Liver (tissue), 9 donors: ENCODE measurements around the gene C10orf67. TPM values are rescaled to one million over a fixed set of nuclear protein-coding genes. Genes with fewer than 3 reads are reported as not detected.
A peak's percentile ranks its signal among the peaks of the same experiment; 100 is the strongest.

Experiments
- DNase-seq: peaks from one replicate; pipeline ENCODE4 v3.0.0-alpha.2; 2017; ENCODE audit warnings: low spot score
- H3K27ac ChIP-seq, 2 donors: one replicate each; pipeline ENCODE4 v1.7.0; 2013; ENCODE audit warnings: inconsistent platforms in 2 of 2, low read length in 2 of 2, control low read depth in 1 of 2, low read depth in 1 of 2, mild to moderate bottlenecking in 1 of 2
- H3K27me3 ChIP-seq, 4 donors: one replicate each; pipeline versions ENCODE4 v1.6.1 to v1.7.0; 2013; ENCODE audit warnings: low read length in 3 of 4, inconsistent platforms in 1 of 4, mild to moderate bottlenecking in 1 of 4, moderate library complexity in 1 of 4; ENCODE audit not compliant: control insufficient read depth in 4 of 4, insufficient read depth in 4 of 4
- H3K36me3 ChIP-seq, 4 donors: one replicate each; pipeline versions ENCODE4 v1.6.1 to v1.7.0; 2013; ENCODE audit warnings: low read length in 3 of 4, mild to moderate bottlenecking in 3 of 4, low read depth in 1 of 4, moderate library complexity in 1 of 4; ENCODE audit not compliant: control insufficient read depth in 4 of 4, insufficient read depth in 3 of 4
- H3K4me1 ChIP-seq, 4 donors: one replicate each; pipeline versions ENCODE4 v1.6.1 to v1.7.0; 2013; ENCODE audit warnings: low read length in 3 of 4, mild to moderate bottlenecking in 3 of 4, moderate library complexity in 1 of 4; ENCODE audit not compliant: control insufficient read depth in 4 of 4, insufficient read depth in 4 of 4
- H3K4me3 ChIP-seq, 3 donors: one replicate each; pipeline versions ENCODE4 v1.6.1 to v1.7.0; 2013; ENCODE audit warnings: low read length in 3 of 3, control low read depth in 1 of 3, low read depth in 1 of 3, mild to moderate bottlenecking in 1 of 3
- H3K9ac ChIP-seq, 2 donors: one replicate each; pipeline ENCODE4 v1.7.0; 2013; ENCODE audit warnings: low read length in 2 of 2, mild to moderate bottlenecking in 2 of 2, moderate library complexity in 2 of 2, control low read depth in 1 of 2, low read depth in 1 of 2
- H3K9me3 ChIP-seq, 4 donors: one replicate each; pipeline versions ENCODE4 v1.6.1 to v1.7.0; 2013; ENCODE audit warnings: low read length in 3 of 4; ENCODE audit not compliant: control insufficient read depth in 4 of 4
- EGR1 ChIP-seq, 2 donors: IDR thresholded peaks; 2 replicates each; pipeline ENCODE4 v1.6.1; 2016 to 2018; ENCODE audit warnings: antibody characterized with exemption in 2 of 2, low read depth in 2 of 2
- FOXA1 ChIP-seq: IDR thresholded peaks from 2 replicates; pipeline ENCODE4 v1.6.1; 2016; ENCODE audit warnings: antibody characterized with exemption
- FOXA2 ChIP-seq: IDR thresholded peaks from 2 replicates; pipeline ENCODE4 v1.6.1; 2016; ENCODE audit warnings: antibody characterized with exemption
- GABPA ChIP-seq, 2 donors: IDR thresholded peaks in 1 of 2; conservative IDR thresholded peaks in 1 of 2; 2 replicates each; pipeline ENCODE4 v1.6.1; 2016; ENCODE audit warnings: antibody characterized with exemption in 2 of 2, mild to moderate bottlenecking in 1 of 2, moderate library complexity in 1 of 2
- HNF4A ChIP-seq, 2 donors: conservative IDR thresholded peaks; 2 replicates each; pipeline ENCODE4 v1.6.1; 2016; ENCODE audit warnings: antibody characterized with exemption in 2 of 2, mild to moderate bottlenecking in 2 of 2
- HNF4G ChIP-seq: IDR thresholded peaks from 2 replicates; pipeline ENCODE4 v1.6.1; 2016; ENCODE audit warnings: antibody characterized with exemption
- JUND ChIP-seq, 2 donors: IDR thresholded peaks; 2 replicates each; pipeline ENCODE4 v1.6.1; 2016; ENCODE audit warnings: antibody characterized with exemption in 2 of 2
- NR2F2 ChIP-seq: IDR thresholded peaks from 2 replicates; pipeline ENCODE4 v1.6.1; 2016; ENCODE audit warnings: antibody characterized with exemption
- RAD21 ChIP-seq, 2 donors: IDR thresholded peaks; 2 replicates each; pipeline ENCODE4 v1.6.1; 2016; ENCODE audit warnings: antibody characterized with exemption in 2 of 2, mild to moderate bottlenecking in 2 of 2
- REST ChIP-seq: IDR thresholded peaks from 2 replicates; pipeline ENCODE4 v1.6.1; 2016; ENCODE audit warnings: antibody characterized with exemption, mild to moderate bottlenecking
- RXRA ChIP-seq, 2 donors: IDR thresholded peaks; 2 replicates each; pipeline ENCODE4 v1.6.1; 2017 to 2018; ENCODE audit warnings: antibody characterized with exemption in 2 of 2, mild to moderate bottlenecking in 1 of 2
- SP1 ChIP-seq: IDR thresholded peaks from 2 replicates; pipeline ENCODE4 v1.6.1; 2018; ENCODE audit warnings: antibody characterized with exemption, mild to moderate bottlenecking
- TAF1 ChIP-seq: conservative IDR thresholded peaks from 2 replicates; pipeline ENCODE4 v1.6.1; 2016; ENCODE audit warnings: antibody characterized with exemption, mild to moderate bottlenecking
- YY1 ChIP-seq: IDR thresholded peaks from 2 replicates; pipeline ENCODE4 v1.6.1; 2016; ENCODE audit warnings: antibody characterized with exemption, mild to moderate bottlenecking
- ZBTB33 ChIP-seq: IDR thresholded peaks from 2 replicates; pipeline ENCODE4 v1.6.1; 2016; ENCODE audit warnings: antibody characterized with exemption
- WGBS: extraction: QIAGEN DNeasy Blood & Tissue Kit; methylation state at CpG from one replicate; pipeline ENCODE4 v1.1.7; 2013; 5-methylcytosine and 5-hydroxymethylcytosine counted together
- polyA plus RNA-seq, 2 donors: library from polyadenylated mRNA; stranded (reverse) in 1 of 2; unstranded in 1 of 2; fragments of 200-250 nt in 1 of 2; fragments of >200 nt in 1 of 2; fragmentation: Nextera tagmentation in 1 of 2; extraction: Ambion mirVana in 1 of 2; gene quantifications; one replicate each; pipeline versions ENCODE4 v1.2.1 to v1.2.3, GENCODE V29; 2013 to 2015
- total RNA-seq, 2 donors: library from RNA; depleted of rRNA; stranded (reverse); fragments of >200 nt; gene quantifications; one replicate each; pipeline ENCODE4 v1.2.3, GENCODE V29; 2014
- TF ChIP-seq, protein P1 (sequence below): fragments of 150-350 bp; IDR thresholded peaks from 2 replicates; pipeline ENCODE4 v1.5.1; 2017; ENCODE audit warnings: improper control_type of control experiment, low read depth, low read length; ENCODE audit not compliant: missing input control
- TF ChIP-seq, protein P2 (sequence below): IDR thresholded peaks from 2 replicates; pipeline ENCODE4 v1.6.1; 2016; ENCODE audit warnings: antibody characterized with exemption
- TF ChIP-seq, protein P3 (sequence below): IDR thresholded peaks from 2 replicates; pipeline ENCODE4 v1.6.1; 2016; ENCODE audit warnings: antibody characterized with exemption
- donor health status: healthy.
- donor health status: healthy.
- donor health status: healthy.
- donor health status: healthy.
- donor health status: healthy.

Gene C10orf67
- total and polyA plus RNA-seq, 4 donors, result 0.02 TPM; not detected in 3

- Histone ChIP-seq H3K4me1 (no peaks in the 10 kb centered on the region), H3K36me3 (no peaks in the 10 kb centered on the region), H3K27me3 (no peaks in the 10 kb centered on the region), H3K4me3 (no peak overlapping the region), H3K27ac (no peak overlapping the region), H3K9ac (no peak overlapping the region), H3K9me3 (no peaks in the 10 kb centered on the region)
- TF ChIP-seq, protein P1, sequence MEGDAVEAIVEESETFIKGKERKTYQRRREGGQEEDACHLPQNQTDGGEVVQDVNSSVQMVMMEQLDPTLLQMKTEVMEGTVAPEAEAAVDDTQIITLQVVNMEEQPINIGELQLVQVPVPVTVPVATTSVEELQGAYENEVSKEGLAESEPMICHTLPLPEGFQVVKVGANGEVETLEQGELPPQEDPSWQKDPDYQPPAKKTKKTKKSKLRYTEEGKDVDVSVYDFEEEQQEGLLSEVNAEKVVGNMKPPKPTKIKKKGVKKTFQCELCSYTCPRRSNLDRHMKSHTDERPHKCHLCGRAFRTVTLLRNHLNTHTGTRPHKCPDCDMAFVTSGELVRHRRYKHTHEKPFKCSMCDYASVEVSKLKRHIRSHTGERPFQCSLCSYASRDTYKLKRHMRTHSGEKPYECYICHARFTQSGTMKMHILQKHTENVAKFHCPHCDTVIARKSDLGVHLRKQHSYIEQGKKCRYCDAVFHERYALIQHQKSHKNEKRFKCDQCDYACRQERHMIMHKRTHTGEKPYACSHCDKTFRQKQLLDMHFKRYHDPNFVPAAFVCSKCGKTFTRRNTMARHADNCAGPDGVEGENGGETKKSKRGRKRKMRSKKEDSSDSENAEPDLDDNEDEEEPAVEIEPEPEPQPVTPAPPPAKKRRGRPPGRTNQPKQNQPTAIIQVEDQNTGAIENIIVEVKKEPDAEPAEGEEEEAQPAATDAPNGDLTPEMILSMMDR, result peak; percentile 39
- no peak for TF ChIP-seq GABPA (IDR thresholded peaks at IDR 0.05 in 1 of 2, conservative IDR thresholded peaks at IDR 0.05 in 1 of 2)
- no peak for TF ChIP-seq HNF4A (conservative IDR thresholded peaks at IDR 0.05)
- no peak for TF ChIP-seq TAF1
- TF ChIP-seq SP1, result no peak
- TF ChIP-seq NR2F2, result no peak
- TF ChIP-seq FOXA1, result no peak
- TF ChIP-seq RAD21 (IDR thresholded peaks at IDR 0.05), result peak; percentile 55 to 63
- TF ChIP-seq, protein P2, sequence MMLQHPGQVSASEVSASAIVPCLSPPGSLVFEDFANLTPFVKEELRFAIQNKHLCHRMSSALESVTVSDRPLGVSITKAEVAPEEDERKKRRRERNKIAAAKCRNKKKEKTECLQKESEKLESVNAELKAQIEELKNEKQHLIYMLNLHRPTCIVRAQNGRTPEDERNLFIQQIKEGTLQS, result no peak
- DNase-seq, result no peak
- 50% methylated on average over 5 of the region's 5 CpGs for WGBS
These were observed 49.9 kb downstream of the C10orf67 start for GRCh38 chr10:23294638-23295247.

DNA sequence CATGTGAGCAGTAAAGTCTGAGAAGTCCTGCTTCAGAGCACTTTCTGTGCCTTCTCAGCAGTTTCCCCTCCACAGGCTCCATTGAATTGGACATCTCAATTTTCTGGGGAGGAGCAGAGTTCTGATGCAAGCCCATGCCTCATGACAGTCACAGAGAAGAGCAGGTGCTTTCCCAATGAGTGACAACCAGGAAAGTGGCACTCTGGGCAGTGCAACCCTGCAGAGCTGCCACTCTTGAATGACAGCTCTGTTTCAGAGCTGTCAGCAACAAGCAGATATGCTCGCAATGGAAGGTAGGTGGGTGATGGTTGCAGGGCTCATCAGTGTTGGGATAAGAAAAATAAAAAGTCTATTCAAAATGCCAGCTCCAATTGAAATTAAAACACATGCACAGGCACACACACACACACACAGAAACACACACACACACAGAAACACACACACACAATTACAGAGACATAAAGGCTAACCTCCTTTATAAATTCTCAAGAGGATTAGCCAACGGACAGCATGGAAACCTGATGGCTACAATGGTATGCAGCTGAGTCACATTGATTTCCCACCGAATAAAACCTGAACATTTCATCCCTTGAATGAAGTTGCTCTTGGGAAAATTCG is 50.5 kb downstream of the C10orf67 start:
- Histone ChIP-seq H3K36me3 (no peaks in the 10 kb centered on the region), H3K4me3 (no peak overlapping the region), H3K27ac (no peak overlapping the region), H3K27me3 (no peaks in the 10 kb centered on the region), H3K9me3 (no peaks in the 10 kb centered on the region), H3K9ac (no peak overlapping the region), H3K4me1 (no peaks in the 10 kb centered on the region)
- DNase-seq, result no peak
- 62% methylated on average over 4 of the region's 4 CpGs for WGBS
- TF ChIP-seq, protein P2, result no peak
- no peak for TF ChIP-seq RXRA (IDR thresholded peaks at IDR 0.05)
- TF ChIP-seq, protein P1, result no peak
- TF ChIP-seq FOXA2, result no peak
- TF ChIP-seq HNF4A (conservative IDR thresholded peaks at IDR 0.05), result no peak
- TF ChIP-seq NR2F2, result no peak
- TF ChIP-seq ZBTB33, result no peak
- TF ChIP-seq, protein P3, sequence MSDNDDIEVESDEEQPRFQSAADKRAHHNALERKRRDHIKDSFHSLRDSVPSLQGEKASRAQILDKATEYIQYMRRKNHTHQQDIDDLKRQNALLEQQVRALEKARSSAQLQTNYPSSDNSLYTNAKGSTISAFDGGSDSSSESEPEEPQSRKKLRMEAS, result no peak
- no peak for TF ChIP-seq RAD21 (IDR thresholded peaks at IDR 0.05)
- no peak for TF ChIP-seq JUND (IDR thresholded peaks at IDR 0.05)
- no peak for TF ChIP-seq EGR1 (IDR thresholded peaks at IDR 0.05; ENCODE audit: low read depth in 2 of 2)
- no peak for TF ChIP-seq GABPA (IDR thresholded peaks at IDR 0.05 in 1 of 2, conservative IDR thresholded peaks at IDR 0.05 in 1 of 2)
- no peak for TF ChIP-seq HNF4G
- no peak for TF ChIP-seq SP1
- TF ChIP-seq YY1, result no peak
- no peak for TF ChIP-seq REST
